ENCODE results near the gene GRK5.

The GRK5 gene

DNA sequence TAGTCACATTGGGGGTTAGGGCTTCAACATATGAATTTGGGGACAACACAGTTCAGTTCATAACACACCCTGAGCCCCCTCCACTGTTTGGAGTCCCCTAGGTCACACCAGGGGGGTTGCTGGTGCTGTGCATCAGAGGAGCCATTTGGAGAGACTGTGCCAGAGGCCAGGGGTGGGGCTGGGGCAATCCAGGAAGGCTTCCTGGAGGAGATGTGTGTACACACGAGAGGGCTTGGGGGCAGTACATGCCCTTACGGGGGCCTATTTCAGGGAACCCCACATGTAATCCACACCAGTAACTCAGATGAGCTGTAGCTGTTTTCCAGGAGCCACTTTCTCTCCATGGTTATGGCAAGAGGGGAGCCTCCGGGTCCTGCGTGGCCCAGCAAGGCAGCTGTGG lies 151.7 kb downstream of the GRK5 start:
- Histone ChIP-seq H3K4me2 (ENCODE audit: low read depth, low read length, poor library complexity, severe bottlenecking) (no peak overlapping the region), H3K79me2 (ENCODE audit: insufficient read depth, low read length) (no peaks in the 10 kb centered on the region)
- TF ChIP-seq, protein P1, sequence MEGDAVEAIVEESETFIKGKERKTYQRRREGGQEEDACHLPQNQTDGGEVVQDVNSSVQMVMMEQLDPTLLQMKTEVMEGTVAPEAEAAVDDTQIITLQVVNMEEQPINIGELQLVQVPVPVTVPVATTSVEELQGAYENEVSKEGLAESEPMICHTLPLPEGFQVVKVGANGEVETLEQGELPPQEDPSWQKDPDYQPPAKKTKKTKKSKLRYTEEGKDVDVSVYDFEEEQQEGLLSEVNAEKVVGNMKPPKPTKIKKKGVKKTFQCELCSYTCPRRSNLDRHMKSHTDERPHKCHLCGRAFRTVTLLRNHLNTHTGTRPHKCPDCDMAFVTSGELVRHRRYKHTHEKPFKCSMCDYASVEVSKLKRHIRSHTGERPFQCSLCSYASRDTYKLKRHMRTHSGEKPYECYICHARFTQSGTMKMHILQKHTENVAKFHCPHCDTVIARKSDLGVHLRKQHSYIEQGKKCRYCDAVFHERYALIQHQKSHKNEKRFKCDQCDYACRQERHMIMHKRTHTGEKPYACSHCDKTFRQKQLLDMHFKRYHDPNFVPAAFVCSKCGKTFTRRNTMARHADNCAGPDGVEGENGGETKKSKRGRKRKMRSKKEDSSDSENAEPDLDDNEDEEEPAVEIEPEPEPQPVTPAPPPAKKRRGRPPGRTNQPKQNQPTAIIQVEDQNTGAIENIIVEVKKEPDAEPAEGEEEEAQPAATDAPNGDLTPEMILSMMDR (IDR thresholded peaks at IDR 0.05; ENCODE audit: insufficient read depth, low read length, poor library complexity, severe bottlenecking), result no peak
- TF ChIP-seq EZH2phosphoT487 (conservative IDR thresholded peaks at IDR 0.05; ENCODE audit: low read length), result no peak

DNA sequence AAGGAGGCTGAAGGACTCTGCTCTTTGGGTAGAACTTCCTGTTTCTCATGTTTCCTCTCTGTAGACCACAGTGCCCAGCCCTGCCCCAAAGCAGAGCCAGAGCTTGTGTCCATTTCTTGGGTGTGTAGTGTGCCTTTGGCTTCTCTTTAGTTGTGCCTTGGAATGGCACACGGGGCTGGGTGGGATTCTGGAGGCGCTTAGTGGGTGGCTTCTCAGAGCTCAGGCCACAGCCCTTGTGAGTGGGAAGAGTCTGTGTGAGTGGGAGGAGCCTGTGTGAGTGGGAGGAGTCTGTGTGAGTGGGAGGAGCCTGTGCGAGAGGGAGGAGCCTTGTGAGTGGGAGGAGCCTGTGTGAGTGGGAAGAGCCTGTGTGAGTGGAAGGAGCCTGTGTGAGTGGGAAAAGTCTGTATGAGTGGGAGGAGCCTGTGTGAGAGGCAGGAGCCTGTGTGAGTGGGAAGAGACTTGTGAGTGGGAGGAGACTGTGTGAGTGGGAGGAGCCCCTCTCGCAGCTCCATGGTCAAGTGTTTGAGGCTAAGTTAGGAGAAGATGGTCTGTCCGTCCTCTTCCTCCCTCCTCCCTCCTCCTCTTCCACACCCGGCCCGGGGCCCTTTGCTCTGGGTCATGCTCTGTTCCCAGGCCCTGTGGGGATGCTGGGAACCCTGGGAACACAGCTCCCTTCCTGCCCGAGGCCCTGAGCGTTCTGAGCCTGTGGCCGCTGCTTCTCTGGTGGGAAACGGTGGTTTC lies 153.0 kb downstream of the GRK5 start:
- Histone ChIP-seq H3F3A (ENCODE audit: insufficient read depth) (no peaks in the 10 kb centered on the region), H2AFZ (ENCODE audit: low read depth, low read length, severe bottlenecking) (no peak overlapping the region), H3K79me2 (ENCODE audit: insufficient read depth, low read length) (no peaks in the 10 kb centered on the region), H3K9me2 (replicated peaks; ENCODE audit: insufficient read depth, low read length) (no peaks in the 10 kb centered on the region), H3K27ac (ENCODE audit: low read depth, low read length) (no peak overlapping the region), H3K4me2 (ENCODE audit: low read depth, low read length, poor library complexity, severe bottlenecking) (no peak overlapping the region), H3K9ac (ENCODE audit: low read length) (no peak overlapping the region), H4K20me1 (ENCODE audit: low read depth, low read length) (no peaks in the 10 kb centered on the region), H3K27me3 (ENCODE audit: low read length) (no peaks in the 10 kb centered on the region), H3K9me3 (ENCODE audit: insufficient read depth, low read length) (peaks cover 14% of the 10 kb centered on the region; the same call in 1 of the 2 replicates), H3K4me3 (ENCODE audit: insufficient read depth, low read length, poor library complexity, severe bottlenecking) (no peak overlapping the region), H3K36me3 (ENCODE audit: low read length) (peaks cover 10% of the 10 kb centered on the region; the same call in 1 of the 2 replicates)
- TF ChIP-seq, protein P1 (IDR thresholded peaks at IDR 0.05; ENCODE audit: insufficient read depth, low read length, poor library complexity, severe bottlenecking), result no peak
- no peak for TF ChIP-seq EZH2phosphoT487 (conservative IDR thresholded peaks at IDR 0.05; ENCODE audit: low read length)

More for the DNA sequence above, 151.7 kb downstream of the GRK5 start:
- Histone ChIP-seq H3K36me3 (ENCODE audit: low read length) (peaks cover 10% of the 10 kb centered on the region; the same call in 1 of the 2 replicates), H3K27ac (ENCODE audit: low read depth, low read length) (no peak overlapping the region), H3K27me3 (ENCODE audit: low read length) (no peaks in the 10 kb centered on the region), H3K4me3 (ENCODE audit: insufficient read depth, low read length, poor library complexity, severe bottlenecking) (no peak overlapping the region), H2AFZ (ENCODE audit: low read depth, low read length, severe bottlenecking) (no peak overlapping the region), H3K9me2 (replicated peaks; ENCODE audit: insufficient read depth, low read length) (no peaks in the 10 kb centered on the region), H3F3A (ENCODE audit: insufficient read depth) (no peaks in the 10 kb centered on the region), H4K20me1 (ENCODE audit: low read depth, low read length) (no peaks in the 10 kb centered on the region), H3K9ac (ENCODE audit: low read length) (no peak overlapping the region), H3K9me3 (ENCODE audit: insufficient read depth, low read length) (peaks cover 14% of the 10 kb centered on the region; the same call in 1 of the 2 replicates)

GRCh38 chr10:119361037-119361436 lies 153.7 kb downstream of the GRK5 start:
- TF ChIP-seq EZH2phosphoT487 (conservative IDR thresholded peaks at IDR 0.05; ENCODE audit: low read length), result no peak
- TF ChIP-seq, protein P1 (IDR thresholded peaks at IDR 0.05; ENCODE audit: insufficient read depth, low read length, poor library complexity, severe bottlenecking), result no peak
- Histone ChIP-seq H3K36me3 (ENCODE audit: low read length) (peaks cover 5% of the 10 kb centered on the region; the same call in 1 of the 2 replicates), H3K79me2 (ENCODE audit: insufficient read depth, low read length) (no peaks in the 10 kb centered on the region), H3F3A (ENCODE audit: insufficient read depth) (no peaks in the 10 kb centered on the region), H2AFZ (ENCODE audit: low read depth, low read length, severe bottlenecking) (no peak overlapping the region), H3K27me3 (ENCODE audit: low read length) (no peaks in the 10 kb centered on the region), H3K9me2 (replicated peaks; ENCODE audit: insufficient read depth, low read length) (no peaks in the 10 kb centered on the region), H3K9me3 (ENCODE audit: insufficient read depth, low read length) (peaks cover 9% of the 10 kb centered on the region; the same call in 1 of the 2 replicates), H3K9ac (ENCODE audit: low read length) (no peak overlapping the region), H3K27ac (ENCODE audit: low read depth, low read length) (no peak overlapping the region), H3K4me2 (ENCODE audit: low read depth, low read length, poor library complexity, severe bottlenecking) (no peak overlapping the region), H3K4me3 (ENCODE audit: insufficient read depth, low read length, poor library complexity, severe bottlenecking) (no peak overlapping the region), H4K20me1 (ENCODE audit: low read depth, low read length) (no peaks in the 10 kb centered on the region)
